Measurements from ENCODE around the gene SLC22A17.

SLC22A17 gene

GRCh38 chr14:23302290-23303225 is 50.1 kb downstream of the SLC22A17 start, which contains the start of gene PPP1R3E:
Gene PPP1R3E, minus strand, starts transcription at chr14:23302859. Its CDS starts 283 bp downstream, at chr14:23302576.
- DNase-seq, result peak; percentile 40

GRCh38 chr14:23301969-23302289 is 50.8 kb downstream of the SLC22A17 start:
- no peak for DNase-seq

GRCh38 chr14:23301288-23301968 is 51.3 kb downstream of the SLC22A17 start:
- DNase-seq, result peak; percentile 97

GRCh38 chr14:23300687-23301223 is 51.9 kb downstream of the SLC22A17 start:
- DNase-seq, result no peak

- no peak for DNase-seq
Measured at GRCh38 chr14:23299986-23300686, 52.6 kb downstream of the SLC22A17 start.

- no peak for DNase-seq
Measured at GRCh38 chr14:23299211-23299957, 53.3 kb downstream of the SLC22A17 start.

GRCh38 chr14:23297611-23298277 is 54.9 kb downstream of the SLC22A17 start:
- DNase-seq, result no peak

- DNase-seq, result no peak
Measured at GRCh38 chr14:23297096-23297495, 55.6 kb downstream of the SLC22A17 start.

Data from NCI-H1048 (cell line).